ENCODE results near the gene ANKRD9. TPM values are rescaled to one million over a fixed set of nuclear protein-coding genes. Genes with fewer than 3 reads are reported as not detected.

The ANKRD9 gene
- total and polyA plus RNA-seq, 2 donors (not counting 3 experiments of a cell fraction or from before 2014, with no cell fraction given) = 21.0 to 24.6 TPM

- BruUV-seq (replicated peaks) = no TSS peak
- CTCF ChIA-PET = no interaction called here
- H3K79me2 ChIP-seq (ENCODE audit: control insufficient read depth, insufficient read depth, low read length) = no peaks in the 10 kb centered on the region
Observed at GRCh38 chr14:102473559-102473958, 36.0 kb downstream of the ANKRD9 start.

GRCh38 chr14:102472791-102473150 lies 36.8 kb downstream of the ANKRD9 start:
- FAIRE-seq = no peak
- H3K9me3 ChIP-seq (replicated peaks; ENCODE audit: control insufficient read depth, insufficient read depth, low read length) = no peaks in the 10 kb centered on the region
- POLR2A ChIA-PET = no interaction called here
- no peak overlapping the region for H3K4me2 ChIP-seq (ENCODE audit: insufficient read depth, low read length)
- TF ChIP-seq CTCF (IDR thresholded peaks at IDR 0.05; ENCODE audit: extremely low read depth in 1 of 2, insufficient read depth in 1 of 2, low read depth in 1 of 2, low read length in 2 of 2) (no peak), POLR2AphosphoS5 (IDR thresholded peaks at IDR 0.05; ENCODE audit: insufficient read depth, low read depth, low read length) (no peak), POLR2A (IDR thresholded peaks at IDR 0.05; ENCODE audit: low read depth, low read length) (no peak), FOS (IDR thresholded peaks at IDR 0.05; ENCODE audit: borderline replicate concordance, insufficient read depth, low read length) (no peak), EZH2 (IDR thresholded peaks at IDR 0.05; ENCODE audit: borderline replicate concordance, low read depth, low read length, severe bottlenecking) (no peak), MYC (IDR thresholded peaks at IDR 0.05; ENCODE audit: low read depth, low read length) (no peak), JUN (IDR thresholded peaks at IDR 0.05; ENCODE audit: borderline replicate concordance, insufficient read depth, insufficient read length, low read depth) (no peak)
- no peak overlapping the region for H2AFZ ChIP-seq (ENCODE audit: low read depth, low read length)
- BruUV-seq (replicated peaks) = no TSS peak
- CTCF ChIA-PET = no interaction called here
- no peaks in the 10 kb centered on the region for H3K79me2 ChIP-seq (ENCODE audit: control insufficient read depth, insufficient read depth, low read length)
- H3K4me1 ChIP-seq (ENCODE audit: control insufficient read depth, extremely low read depth, insufficient read depth, low read length) = no peaks in the 10 kb centered on the region
- H3K36me3 ChIP-seq (ENCODE audit: control insufficient read depth in 2 of 2, extremely low read depth in 1 of 2, insufficient read depth in 2 of 2, low read length in 2 of 2) = peaks cover 0 to 3% of the 10 kb centered on the region in 2 experiments
- no peak overlapping the region for H3K9ac ChIP-seq (replicated peaks; ENCODE audit: extremely low read depth, insufficient read depth, low read length)
- intact Hi-C loops (cut with micrococcal nuclease) = no loop called here
- H3K9me1 ChIP-seq (replicated peaks; ENCODE audit: control insufficient read depth, extremely low read depth, insufficient read depth, low read length) = no peaks in the 10 kb centered on the region
- no peak for DNase-seq (ENCODE audit: low read depth, low spot score)
- no peaks in the 10 kb centered on the region for H4K20me1 ChIP-seq (replicated peaks; ENCODE audit: control insufficient read depth, extremely low read depth, insufficient read depth, low read length)
- H3K27me3 ChIP-seq (ENCODE audit: control insufficient read depth in 2 of 2, insufficient read depth in 2 of 2, low read length in 2 of 2) = no peaks in the 10 kb centered on the region
- H3K27ac ChIP-seq (ENCODE audit: insufficient read depth, low read depth, low read length) = no peak overlapping the region
- H3K4me3 ChIP-seq (replicated peaks in 1 of 3; ENCODE audit: insufficient read depth in 1 of 3, low read depth in 1 of 3, low read length in 3 of 3) = no peak overlapping the region
- dilution Hi-C loops (cut with MboI; ENCODE audit: extremely low pct_ligation_motif_present, low sequenced_read_pairs) = no loop called here

More at GRCh38 chr14:102473559-102473958, 36.0 kb downstream of the ANKRD9 start:
- FAIRE-seq = no peak
- Histone ChIP-seq H3K36me3 (ENCODE audit: control insufficient read depth in 2 of 2, extremely low read depth in 1 of 2, insufficient read depth in 2 of 2, low read length in 2 of 2) (peaks cover 0 to 3% of the 10 kb centered on the region in 2 experiments), H2AFZ (ENCODE audit: low read depth, low read length) (no peak overlapping the region), H3K9me1 (replicated peaks; ENCODE audit: control insufficient read depth, extremely low read depth, insufficient read depth, low read length) (no peaks in the 10 kb centered on the region), H3K9me3 (replicated peaks; ENCODE audit: control insufficient read depth, insufficient read depth, low read length) (no peaks in the 10 kb centered on the region), H3K4me3 (replicated peaks in 1 of 3; ENCODE audit: insufficient read depth in 1 of 3, low read depth in 1 of 3, low read length in 3 of 3) (no peak overlapping the region), H3K4me2 (ENCODE audit: insufficient read depth, low read length) (no peak overlapping the region), H3K27ac (ENCODE audit: insufficient read depth, low read depth, low read length) (no peak overlapping the region), H3K4me1 (ENCODE audit: control insufficient read depth, extremely low read depth, insufficient read depth, low read length) (no peaks in the 10 kb centered on the region), H3K27me3 (ENCODE audit: control insufficient read depth in 2 of 2, insufficient read depth in 2 of 2, low read length in 2 of 2) (no peaks in the 10 kb centered on the region), H3K9ac (replicated peaks; ENCODE audit: extremely low read depth, insufficient read depth, low read length) (no peak overlapping the region), H4K20me1 (replicated peaks; ENCODE audit: control insufficient read depth, extremely low read depth, insufficient read depth, low read length) (no peaks in the 10 kb centered on the region)
- TF ChIP-seq EZH2 (IDR thresholded peaks at IDR 0.05; ENCODE audit: borderline replicate concordance, low read depth, low read length, severe bottlenecking) (no peak), GATA2 (IDR thresholded peaks at IDR 0.05; ENCODE audit: insufficient read depth, insufficient read length, low read depth, low read length) (no peak)
- dilution Hi-C loops (cut with MboI; ENCODE audit: extremely low pct_ligation_motif_present, low sequenced_read_pairs) = no loop called here
- no peak for DNase-seq (ENCODE audit: low read depth, low spot score)
- POLR2A ChIA-PET = no interaction called here
- intact Hi-C loops (cut with micrococcal nuclease) = no loop called here
